HG03520 (cell line): ENCODE measurements around the gene CCDC184.
"Not testable (repeated sequence)": the region's sequence is repeated elsewhere in the genome, so short reads cannot be mapped to it uniquely, and the experiment has no call there.

Experiments used
- ATAC-seq: cut with Tn5 transposase; IDR thresholded peaks from one replicate; pipeline ENCODE4 v1.9.1; 2021; ENCODE audit warnings: mild to moderate bottlenecking, moderate library complexity; ENCODE audit not compliant: unreplicated experiment

CCDC184 gene

DNA sequence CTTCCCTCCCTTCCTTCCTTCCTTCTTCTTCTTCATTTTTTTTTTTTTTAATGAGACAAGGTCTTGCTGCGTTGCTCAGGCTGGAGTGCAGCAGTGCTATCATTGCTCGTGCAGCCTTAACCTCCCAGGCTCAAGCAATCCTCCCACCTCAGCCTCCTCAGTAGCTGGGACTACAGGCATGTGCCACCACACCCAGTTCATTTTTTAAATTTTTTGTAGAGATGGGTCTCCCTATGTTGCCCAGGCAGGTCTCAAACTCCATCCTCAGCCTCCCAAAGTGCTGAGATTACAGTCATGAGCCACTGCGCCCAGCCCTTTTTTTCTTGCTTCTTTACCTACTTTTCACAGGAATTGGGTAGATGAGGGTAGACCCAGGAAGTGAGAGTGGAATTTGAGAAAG is 18.1 kb downstream of the CCDC184 start:
- ATAC-seq: no peak

DNA sequence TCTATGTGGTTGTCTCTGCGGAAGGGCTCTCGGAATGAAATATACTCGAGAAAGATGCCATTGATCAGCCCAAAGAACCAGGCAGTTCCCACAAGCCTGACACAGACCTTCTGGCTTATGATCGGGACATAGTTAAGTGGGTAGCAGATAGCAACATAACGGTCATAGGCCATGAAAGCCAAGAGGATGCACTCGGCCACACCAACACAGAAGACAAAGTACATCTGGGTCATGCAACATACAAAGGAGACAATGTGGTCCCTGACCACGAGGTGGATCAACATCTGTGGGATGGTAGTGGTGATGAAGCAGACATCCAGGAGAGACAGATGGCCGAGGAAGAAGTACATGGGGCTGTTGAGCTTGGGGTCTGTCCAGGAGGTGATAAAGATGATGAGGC is 19.3 kb downstream of the CCDC184 start:
- ATAC-seq: no peak

DNA sequence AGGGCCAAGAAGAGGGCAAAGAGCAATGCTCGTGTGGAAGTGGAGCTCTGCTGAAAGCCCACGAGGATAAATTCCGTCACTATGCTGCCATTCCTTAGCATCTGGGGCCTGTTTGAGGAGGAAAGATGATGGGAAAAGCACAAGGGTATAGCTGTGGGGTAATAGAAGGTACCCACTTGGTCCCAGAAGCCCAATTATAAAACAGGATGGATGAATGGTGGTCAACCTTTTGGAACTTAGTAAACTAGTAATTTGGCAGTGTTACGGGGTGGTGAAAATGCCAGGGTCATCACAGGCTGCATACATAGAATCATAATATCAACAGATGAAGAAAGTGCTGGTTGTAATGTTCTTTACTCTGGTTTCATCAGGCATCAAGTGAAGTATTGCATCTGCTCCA is 19.7 kb downstream of the CCDC184 start, which contains the start of gene OR10AD1:
TSS of gene OR10AD1 (minus strand) at position 101 of the 400 bp plus-strand sequence. CDS start at position 101, 0 bp downstream.
- no peak for ATAC-seq

DNA sequence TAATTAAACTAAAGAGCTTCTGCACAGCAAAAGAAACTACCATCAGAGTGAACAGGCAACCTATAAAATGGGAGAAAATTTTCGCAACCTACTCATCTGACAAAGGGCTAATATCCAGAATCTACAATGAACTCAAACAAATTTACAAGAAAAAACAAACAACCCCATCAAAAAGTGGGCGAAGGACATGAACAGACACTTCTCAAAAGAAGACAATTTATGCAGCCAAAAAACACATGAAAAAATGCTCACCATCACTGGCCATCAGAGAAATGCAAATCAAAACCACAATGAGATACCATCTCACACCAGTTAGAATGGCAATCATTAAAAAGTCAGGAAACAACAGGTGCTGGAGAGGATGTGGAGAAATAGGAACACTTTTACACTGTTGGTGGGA is 26.1 kb downstream of the CCDC184 start:
- not testable (repeated sequence) for ATAC-seq

DNA sequence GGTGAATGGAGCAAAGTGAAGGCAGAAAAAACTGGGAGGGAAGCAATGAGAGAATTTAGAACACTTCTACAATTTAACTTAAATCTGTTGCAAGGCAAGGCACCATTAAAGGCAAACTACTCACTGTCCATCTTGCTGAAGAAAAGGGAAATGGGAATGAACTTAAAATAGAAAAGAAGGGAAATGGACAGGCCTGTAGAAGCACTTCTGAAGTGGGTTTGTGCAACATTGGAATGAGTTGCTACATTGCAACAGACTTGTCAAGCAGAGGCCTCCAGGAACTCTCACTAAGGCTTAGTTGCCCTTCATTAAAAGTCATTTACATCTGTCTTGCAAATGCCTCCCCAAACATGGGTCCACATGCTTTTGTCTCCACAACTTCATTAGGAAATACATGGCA is 33.3 kb downstream of the CCDC184 start:
- no peak for ATAC-seq

DNA sequence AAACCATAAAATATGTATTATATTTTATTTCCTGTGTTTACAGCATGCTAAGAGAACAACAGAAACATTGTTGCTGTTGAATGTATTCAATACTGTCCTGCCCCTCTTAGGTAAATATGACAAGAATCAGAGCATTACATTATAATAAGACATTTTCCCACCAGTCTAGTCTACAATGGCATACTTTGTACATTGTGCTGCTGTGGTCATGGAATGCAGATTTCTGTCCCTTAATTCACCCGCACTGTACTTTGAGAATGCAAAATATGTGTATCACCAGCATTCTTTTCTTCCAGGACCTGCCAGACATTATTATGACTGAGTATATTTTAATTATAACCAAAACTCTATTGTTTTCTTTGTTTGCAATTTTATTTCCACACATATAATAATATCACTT is 36.2 kb downstream of the CCDC184 start:
- no peak for ATAC-seq

DNA sequence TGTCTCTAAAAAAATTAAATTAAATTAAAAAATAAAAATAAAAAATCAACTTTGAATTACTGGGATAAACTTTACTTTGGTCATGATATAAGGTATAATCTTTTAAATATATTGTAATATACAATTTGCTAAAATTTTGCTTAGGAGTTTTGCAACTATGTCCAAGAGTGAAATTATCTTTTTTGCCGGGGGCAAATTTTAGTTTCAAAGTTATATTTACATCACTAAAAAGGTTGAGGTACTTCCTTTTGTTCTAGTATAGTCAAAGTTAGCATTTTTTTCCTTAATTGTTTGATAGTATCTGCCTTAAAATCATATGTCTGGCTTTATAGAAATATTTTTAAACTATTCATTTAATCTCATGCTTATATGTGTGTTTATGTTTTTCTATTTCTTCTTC is 37.3 kb downstream of the CCDC184 start:
- ATAC-seq: no peak

DNA sequence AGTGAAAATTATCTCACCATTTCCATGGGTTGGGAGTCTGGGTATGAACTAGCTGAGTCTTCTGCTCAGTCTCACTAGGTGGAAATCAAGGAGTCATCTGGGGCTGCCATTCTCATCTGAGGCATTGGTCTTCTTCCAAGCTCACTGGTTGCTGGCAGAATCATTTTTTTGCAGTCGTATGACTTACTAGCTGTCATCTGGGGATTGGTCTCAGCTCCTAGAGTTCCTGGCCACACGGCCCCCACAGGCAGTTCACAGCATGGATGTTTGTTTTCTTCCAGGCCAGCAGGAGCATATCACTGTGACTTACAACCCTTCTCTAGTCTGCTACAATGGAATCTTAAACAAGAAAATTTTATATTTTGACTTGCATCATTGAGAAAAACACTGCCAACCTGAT is 38.2 kb downstream of the CCDC184 start:
- no peak for ATAC-seq

DNA sequence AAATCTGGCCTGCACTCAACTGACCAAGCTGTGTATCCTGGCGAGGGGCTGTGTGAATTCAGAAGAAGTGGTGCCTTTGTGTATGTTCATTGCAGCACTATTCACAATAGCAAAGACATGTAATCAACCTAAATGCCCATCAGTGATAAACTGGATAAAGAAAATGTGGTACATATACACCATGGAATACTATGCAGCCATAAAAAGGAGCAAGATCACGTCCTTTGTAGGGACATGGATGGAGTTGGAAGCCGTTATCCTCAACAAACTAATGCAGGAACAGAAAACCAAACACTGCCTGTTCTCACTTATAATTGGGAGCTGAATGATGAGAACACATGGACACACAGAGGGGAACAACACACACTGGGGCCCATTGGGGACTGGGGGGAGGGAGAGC is 41.1 kb downstream of the CCDC184 start:
- ATAC-seq: not testable (repeated sequence)

DNA sequence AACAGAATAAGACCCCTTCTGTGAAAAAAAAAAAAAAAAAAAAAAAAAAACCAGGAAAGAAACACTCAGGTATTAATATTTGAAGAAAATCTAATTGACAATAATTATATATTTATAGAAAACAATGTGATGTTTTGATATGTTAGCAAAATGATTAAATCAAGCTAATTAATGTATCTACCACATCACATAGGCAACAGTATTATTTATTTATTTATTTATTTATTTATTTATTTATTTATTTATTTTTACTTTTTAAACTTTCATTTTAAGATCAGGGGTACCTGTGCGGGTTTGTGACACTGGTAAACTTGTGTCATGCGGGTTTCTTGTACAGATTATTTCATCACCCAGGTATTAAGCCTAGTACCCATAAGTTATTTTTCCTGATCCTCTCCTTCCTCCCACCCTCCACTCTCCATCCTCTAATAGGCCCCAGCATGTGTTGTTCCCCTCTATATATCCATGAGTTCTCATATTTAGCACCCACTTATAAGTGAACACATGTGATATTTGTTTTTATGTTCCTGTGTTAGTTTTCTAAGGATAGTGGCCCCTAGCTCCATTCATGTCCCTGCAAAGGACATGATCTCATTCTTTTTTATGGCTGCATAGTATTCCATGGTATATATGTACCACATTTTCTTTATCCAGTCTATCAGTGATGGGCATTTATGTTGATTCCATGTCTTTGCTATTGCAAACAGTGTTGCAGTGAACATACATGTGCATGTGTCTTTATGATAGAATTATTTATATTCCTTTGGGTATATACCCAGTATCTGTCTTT is 47.9 kb downstream of the CCDC184 start:
- not testable (repeated sequence) for ATAC-seq
